Superior temporal gyrus (tissue), 1 donor: ENCODE results near the gene PNMA8B.

Experiments used
- DNase-seq: peaks from one replicate; pipeline ENCODE4 v3.0.0-alpha.2; 2016; ENCODE audit errors: extremely low spot score

Gene PNMA8B

GRCh38 chr19:46487178-46487801 is 8.4 kb downstream of the PNMA8B start:
- DNase-seq = no peak

- DNase-seq = no peak
Observed at GRCh38 chr19:46486358-46486757, 9.3 kb downstream of the PNMA8B start.

- no peak for DNase-seq
Observed at GRCh38 chr19:46484656-46485055, 11.0 kb downstream of the PNMA8B start.

- DNase-seq = no peak
Observed at GRCh38 chr19:46482631-46483030, 13.0 kb downstream of the PNMA8B start.

- peak; percentile 58 for DNase-seq
Observed at GRCh38 chr19:46481947-46482346, 13.7 kb downstream of the PNMA8B start.

GRCh38 chr19:46481223-46481848 is 14.3 kb downstream of the PNMA8B start:
- DNase-seq = peak; percentile 44

GRCh38 chr19:46480415-46480814 is 15.3 kb downstream of the PNMA8B start:
- DNase-seq = no peak

GRCh38 chr19:46478356-46478986 is 17.2 kb downstream of the PNMA8B start:
- DNase-seq = peak; percentile 84

- no peak for DNase-seq
Observed at GRCh38 chr19:46475986-46476385, 19.7 kb downstream of the PNMA8B start.

- DNase-seq = no peak
Observed at GRCh38 chr19:46474211-46474610, 21.5 kb downstream of the PNMA8B start.

- DNase-seq = no peak
Observed at GRCh38 chr19:46472592-46472991, 23.1 kb downstream of the PNMA8B start.

- no peak for DNase-seq
Observed at GRCh38 chr19:46471811-46472543, 23.7 kb downstream of the PNMA8B start.

GRCh38 chr19:46471116-46471733 is 24.4 kb downstream of the PNMA8B start, which contains the start of gene PNMA8A:
Gene PNMA8A (minus strand): TSS chr19:46471563. CDS start chr19:46471035, 528 bp downstream.
- DNase-seq = peak; percentile 72

GRCh38 chr19:46470376-46470775 is 25.3 kb downstream of the PNMA8B start:
- DNase-seq = no peak

- no peak for DNase-seq
Observed at GRCh38 chr19:46469541-46470185, 26.0 kb downstream of the PNMA8B start.

GRCh38 chr19:46466536-46467196 is 29.0 kb downstream of the PNMA8B start:
- DNase-seq = peak; percentile 56

GRCh38 chr19:46463516-46463915 is 32.2 kb downstream of the PNMA8B start:
- no peak for DNase-seq

GRCh38 chr19:46461537-46461936 is 34.1 kb downstream of the PNMA8B start:
- DNase-seq = no peak

- no peak for DNase-seq
Observed at GRCh38 chr19:46460981-46461380, 34.7 kb downstream of the PNMA8B start.

- DNase-seq = no peak
Observed at GRCh38 chr19:46460055-46460454, 35.6 kb downstream of the PNMA8B start.

GRCh38 chr19:46456930-46457329 is 38.7 kb downstream of the PNMA8B start:
- no peak for DNase-seq
